AG08395 (cell line): ENCODE measurements around the gene SBF2.

Experiments used
- DNase-seq: peaks from one replicate; pipeline ENCODE4 v3.0.0; 2012; ENCODE audit warnings: mixed read lengths, low spot score

SBF2 gene

GRCh38 chr11:10317776-10318526 is 23.9 kb upstream of the SBF2 start:
- no peak for DNase-seq

DNA sequence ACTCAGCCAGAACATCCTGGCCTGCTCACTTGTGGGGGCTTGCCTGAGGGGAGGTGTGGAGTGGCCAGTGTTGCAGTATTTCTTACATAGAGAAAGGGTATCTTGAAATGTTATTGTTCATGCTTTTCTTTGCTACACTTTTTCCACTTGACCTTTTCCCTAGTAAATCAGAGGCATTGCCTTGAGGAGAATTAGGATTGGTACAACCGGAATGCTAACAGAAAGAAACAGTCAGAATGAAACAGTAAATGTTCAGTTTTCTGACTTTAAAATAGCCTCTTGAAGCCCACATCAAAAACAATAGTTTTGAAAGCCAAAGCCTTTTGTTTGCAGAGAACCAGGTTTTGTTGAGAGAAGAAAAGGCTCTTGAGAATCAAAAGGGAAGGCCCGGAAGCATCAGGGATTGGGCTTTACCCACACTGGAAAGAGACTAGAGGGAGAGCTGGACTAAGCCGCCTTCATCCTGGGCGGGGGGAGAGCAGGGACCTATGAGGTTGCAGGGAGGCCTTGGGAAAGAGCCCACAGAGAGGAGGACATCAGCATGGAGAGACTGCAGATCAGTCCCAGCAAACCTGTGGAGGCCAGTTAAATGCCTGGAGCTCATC is 23.2 kb upstream of the SBF2 start:
- DNase-seq: no peak

- DNase-seq: no peak
These were observed 21.1 kb upstream of the SBF2 start for GRCh38 chr11:10315083-10315482.

GRCh38 chr11:10314199-10315072 is 20.4 kb upstream of the SBF2 start:
- DNase-seq: no peak

GRCh38 chr11:10311802-10312201 is 17.8 kb upstream of the SBF2 start:
- no peak for DNase-seq

GRCh38 chr11:10310301-10310841 is 16.4 kb upstream of the SBF2 start:
- DNase-seq: no peak

- no peak for DNase-seq
These were observed 15.4 kb upstream of the SBF2 start for GRCh38 chr11:10309163-10310093.

DNA sequence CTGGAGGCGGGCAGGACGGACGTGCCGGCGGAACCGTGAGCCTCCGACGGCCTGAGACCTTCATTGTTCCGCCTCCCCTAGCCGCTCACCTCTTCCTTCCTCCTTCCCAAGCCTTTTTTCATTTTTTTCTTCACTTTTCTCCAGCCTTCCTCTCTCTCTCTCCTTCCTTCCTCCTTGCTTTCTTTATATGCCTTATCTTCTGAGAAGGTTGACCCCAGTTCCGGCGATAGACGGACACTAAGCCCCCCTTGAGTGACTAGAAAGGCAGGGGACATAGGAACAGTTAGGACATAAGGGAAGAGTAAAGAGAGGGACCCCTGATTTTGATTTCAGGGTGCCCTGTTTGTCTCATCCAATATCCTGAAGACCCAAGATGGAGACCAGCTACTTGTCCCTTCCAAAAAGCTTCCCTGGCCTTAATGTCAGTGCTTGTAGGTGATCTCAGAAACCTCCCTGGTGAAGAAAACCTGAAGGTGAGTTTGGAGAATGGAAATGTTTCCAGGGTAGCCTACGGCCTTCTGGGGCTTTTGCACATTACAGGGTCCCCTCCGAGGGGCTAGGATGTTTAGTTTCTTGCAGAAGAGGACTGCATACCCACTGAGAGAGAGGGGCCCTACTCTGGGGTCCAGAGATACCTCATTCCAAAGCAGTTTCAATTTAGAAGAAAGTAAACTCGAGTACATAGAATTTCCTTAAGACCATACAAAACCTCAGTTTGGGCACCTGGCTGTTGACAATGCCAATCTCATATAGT is 14.4 kb upstream of the SBF2 start:
- DNase-seq: no peak

DNA sequence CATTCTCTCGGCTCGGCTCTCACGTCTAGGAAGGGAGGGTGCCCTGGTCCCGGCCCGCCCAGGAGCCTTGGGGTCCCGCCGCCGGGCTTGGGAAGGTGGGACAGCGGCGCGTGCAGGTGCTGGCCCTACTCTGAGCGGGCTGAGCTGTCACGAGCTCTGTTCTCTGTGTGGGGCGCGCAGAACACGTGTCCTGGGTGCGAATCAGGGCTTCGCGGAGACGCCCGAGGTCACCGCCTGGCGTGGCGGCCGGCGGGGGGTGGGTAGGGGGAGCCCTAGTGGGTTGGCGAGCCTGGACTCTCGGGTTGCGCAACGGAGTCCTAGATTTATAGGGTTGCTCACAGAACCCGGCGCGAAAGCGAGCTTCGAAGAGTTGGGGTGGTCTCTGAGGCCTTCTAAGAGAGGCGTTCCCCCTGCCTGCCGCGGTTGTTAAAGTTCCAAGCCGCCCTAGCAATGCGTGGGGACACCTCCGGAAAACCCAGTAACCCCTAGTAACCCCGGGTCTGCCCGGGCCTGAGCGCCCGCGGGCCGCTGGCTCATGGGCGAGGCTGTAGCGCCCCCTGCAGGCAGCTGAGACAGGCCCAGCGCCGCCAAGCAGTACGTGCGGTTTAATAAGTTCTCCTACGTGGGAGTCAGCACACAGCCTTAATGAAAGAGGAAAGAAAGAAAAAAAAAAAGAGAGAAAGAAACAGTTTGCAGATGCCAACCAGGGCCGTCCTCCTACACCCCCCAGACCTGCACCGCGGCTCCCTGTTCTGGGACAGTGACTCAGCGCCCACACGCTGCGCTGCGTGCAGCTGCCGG is 13.6 kb upstream of the SBF2 start:
- peak; percentile 68 for DNase-seq

- DNase-seq: no peak
These were observed 13.0 kb upstream of the SBF2 start for GRCh38 chr11:10307022-10307399.

- no peak for DNase-seq
These were observed 12.2 kb upstream of the SBF2 start for GRCh38 chr11:10305964-10306918.

DNA sequence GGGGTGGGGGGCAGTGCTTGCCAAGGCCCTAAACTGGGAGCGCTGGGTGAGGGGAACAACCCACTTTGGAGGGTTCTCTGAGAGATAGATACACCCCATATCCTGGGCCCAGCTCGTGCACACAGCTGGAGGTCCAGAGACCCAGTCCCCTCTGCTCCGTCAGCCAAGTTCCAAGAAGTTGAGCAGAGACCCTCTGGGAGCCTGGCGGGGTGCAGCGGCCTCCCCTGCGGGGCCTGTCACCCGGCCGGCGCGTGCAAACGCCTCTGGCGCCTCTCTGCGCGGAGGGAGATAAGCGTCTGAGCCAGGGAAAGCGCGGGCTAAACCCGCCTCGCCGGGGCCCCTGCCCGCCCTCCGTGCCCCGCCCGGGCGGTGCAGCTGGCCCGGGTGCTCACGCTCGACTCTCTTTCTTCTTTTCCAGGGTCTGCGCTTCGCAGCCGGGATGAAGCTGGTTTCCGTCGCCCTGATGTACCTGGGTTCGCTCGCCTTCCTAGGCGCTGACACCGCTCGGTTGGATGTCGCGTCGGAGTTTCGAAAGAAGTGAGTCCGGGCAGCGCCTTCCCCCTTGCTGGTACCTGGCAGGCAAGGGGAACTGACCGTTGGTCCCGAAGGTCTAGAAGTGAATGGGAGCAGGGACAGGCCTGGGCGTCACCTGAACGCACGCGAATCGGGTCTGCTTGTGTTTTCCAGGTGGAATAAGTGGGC is 11.4 kb upstream of the SBF2 start:
- DNase-seq: no peak

DNA sequence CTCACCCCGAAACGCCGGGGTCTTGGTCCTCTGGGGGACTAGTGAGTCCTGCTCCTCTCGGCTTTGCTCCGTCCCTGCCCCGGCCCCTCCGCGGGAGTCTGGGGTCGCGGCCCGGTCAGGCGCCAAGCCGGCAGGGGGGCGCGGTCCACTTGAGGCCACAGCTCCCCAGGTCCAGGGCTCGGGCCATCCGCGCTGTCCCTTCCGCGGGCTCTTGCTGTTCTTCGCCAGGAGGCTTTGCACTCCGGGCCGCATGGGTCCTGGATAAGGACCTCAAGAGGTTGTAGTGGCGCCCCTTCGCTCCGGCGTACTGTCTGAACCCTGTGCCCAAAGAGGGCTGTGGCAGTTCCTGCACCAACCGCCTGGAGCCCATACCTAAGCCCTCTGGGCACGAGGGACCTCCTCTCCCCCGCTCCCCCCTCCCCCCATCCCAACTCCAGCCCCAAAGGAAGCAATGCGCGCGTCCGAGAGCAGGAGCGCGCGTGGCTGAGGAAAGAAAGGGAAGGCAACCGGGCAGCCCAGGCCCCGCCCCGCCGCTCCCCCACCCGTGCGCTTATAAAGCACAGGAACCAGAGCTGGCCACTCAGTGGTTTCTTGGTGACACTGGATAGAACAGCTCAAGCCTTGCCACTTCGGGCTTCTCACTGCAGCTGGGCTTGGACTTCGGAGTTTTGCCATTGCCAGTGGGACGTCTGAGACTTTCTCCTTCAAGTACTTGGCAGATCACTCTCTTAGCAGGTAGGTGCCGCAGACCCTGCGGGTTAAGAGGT is 10.7 kb upstream of the SBF2 start, which contains the start of gene ADM:
TSS of gene ADM (plus strand) at position 579 of the 767 bp plus-strand sequence. CDS start 628 bp downstream, outside the sequence.
- peak; percentile 94 for DNase-seq

- DNase-seq: peak; percentile 57
These were observed 9.7 kb upstream of the SBF2 start for GRCh38 chr11:10303558-10304363.

DNA sequence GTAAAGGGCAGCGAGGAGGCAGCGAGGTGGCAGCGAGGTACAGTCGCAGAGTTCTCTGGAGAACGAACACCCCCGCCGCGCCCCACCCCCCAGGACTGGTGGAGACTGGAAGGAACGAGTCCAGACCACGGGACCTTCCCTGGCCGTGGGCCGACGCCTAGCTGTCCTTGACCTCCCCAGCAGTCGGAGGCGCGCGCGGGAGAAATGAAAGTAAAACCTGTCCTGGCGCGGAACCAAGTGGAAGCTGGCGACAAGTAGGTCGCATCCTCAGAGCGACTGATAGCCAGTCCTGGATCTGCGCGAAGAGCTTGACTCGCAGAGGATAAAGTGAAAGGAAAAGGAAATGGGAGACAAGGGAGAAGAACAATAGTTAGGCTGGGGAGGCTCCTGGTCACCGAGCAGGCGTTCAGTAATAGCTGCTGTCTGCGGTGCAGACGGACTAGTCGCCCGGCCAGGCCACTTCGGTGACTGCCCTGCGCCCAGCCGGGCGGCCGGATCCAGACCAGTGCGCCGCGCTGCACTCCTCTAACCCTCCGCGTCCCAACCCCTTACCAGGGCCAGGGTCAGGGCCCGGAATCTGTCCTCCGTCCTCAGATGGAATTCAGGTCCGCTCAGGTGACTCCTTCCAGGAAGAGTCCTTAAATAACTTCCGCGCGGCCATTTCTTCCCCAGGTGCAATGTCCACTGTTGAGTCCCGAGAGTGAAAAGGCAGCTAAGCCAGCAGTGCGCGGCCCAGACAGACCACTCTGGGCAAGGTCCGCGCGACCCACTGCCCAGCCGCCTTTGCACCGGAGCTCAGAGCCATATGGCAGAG is 8.9 kb upstream of the SBF2 start:
- DNase-seq: peak; percentile 62
